Fibroblast of the aortic adventitia (primary cell): Measurements from ENCODE around the gene PLXNA2. TPM values are rescaled to one million over a fixed set of nuclear protein-coding genes. Genes with fewer than 3 reads are reported as not detected.
A peak's percentile ranks its signal among the peaks of the same experiment; 100 is the strongest.

Experiments used
- DNase-seq: peaks from one replicate; pipeline ENCODE4 v3.0.0-alpha.2; 2010; ENCODE audit warnings: low read depth
- H3K4me3 ChIP-seq: 2 replicates; pipeline ENCODE4 v1.5.1; 2011; ENCODE audit warnings: low read depth, mild to moderate bottlenecking, control low read depth, low read length, moderate library complexity
- CTCF ChIP-seq: IDR thresholded peaks from 2 replicates; pipeline ENCODE4 v1.5.1; 2011; ENCODE audit warnings: mild to moderate bottlenecking, low read length, control low read depth, inconsistent platforms; ENCODE audit not compliant: insufficient read depth
- total RNA-seq: library from RNA; depleted of rRNA; stranded (reverse); fragments of >200 nt; gene quantifications from 2 replicates; pipeline ENCODE4 v1.2.3, GENCODE V29; 2012; ENCODE audit warnings: low replicate concordance

Gene PLXNA2
- total RNA-seq, 1 donor, result 8.0 TPM

- peak; percentile 68 for DNase-seq
- TF ChIP-seq CTCF, result no peak
- no peak overlapping the region for H3K4me3 ChIP-seq
Observed at GRCh38 chr1:208030288-208031091, 213.7 kb downstream of the PLXNA2 start.

GRCh38 chr1:208029381-208030287 is 214.6 kb downstream of the PLXNA2 start:
- no peak overlapping the region for H3K4me3 ChIP-seq
- DNase-seq, result peak; percentile 87
- TF ChIP-seq CTCF, result no peak

- DNase-seq, result no peak
- no peak overlapping the region for H3K4me3 ChIP-seq
- TF ChIP-seq CTCF, result no peak
Observed at GRCh38 chr1:208028526-208028925, 215.7 kb downstream of the PLXNA2 start.

- no peak overlapping the region for H3K4me3 ChIP-seq
- TF ChIP-seq CTCF, result no peak
- no peak for DNase-seq
Observed at GRCh38 chr1:208027861-208028260, 216.3 kb downstream of the PLXNA2 start.

DNA sequence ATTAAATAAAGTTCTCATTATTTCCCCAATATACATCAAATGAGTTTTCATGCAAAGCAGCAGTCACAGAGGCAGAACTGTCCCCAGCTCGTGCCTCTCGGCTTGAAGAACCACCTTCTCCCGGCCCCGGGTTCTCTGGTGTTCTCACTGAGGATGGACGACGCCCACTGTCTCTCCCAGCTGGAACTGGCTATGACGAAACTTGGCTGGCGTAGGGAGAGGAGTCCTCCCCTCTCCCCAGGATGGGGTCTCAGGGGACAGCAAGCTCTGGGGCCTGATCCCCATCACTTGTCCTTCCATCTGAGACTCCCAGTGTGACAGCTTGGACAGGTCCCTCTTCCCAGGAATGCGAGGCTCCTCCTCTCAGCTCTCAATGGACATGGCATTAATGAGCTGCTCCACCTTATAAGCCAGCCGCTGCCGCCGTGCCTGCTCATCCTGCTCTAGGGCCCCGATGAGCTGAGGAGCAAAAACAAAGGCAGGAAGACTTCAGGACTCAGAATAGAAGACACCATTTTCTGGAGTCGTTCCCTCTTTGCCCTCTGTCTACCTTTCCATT is 217.2 kb downstream of the PLXNA2 start:
- DNase-seq, result no peak
- no peak for TF ChIP-seq CTCF
- no peak overlapping the region for H3K4me3 ChIP-seq

DNA sequence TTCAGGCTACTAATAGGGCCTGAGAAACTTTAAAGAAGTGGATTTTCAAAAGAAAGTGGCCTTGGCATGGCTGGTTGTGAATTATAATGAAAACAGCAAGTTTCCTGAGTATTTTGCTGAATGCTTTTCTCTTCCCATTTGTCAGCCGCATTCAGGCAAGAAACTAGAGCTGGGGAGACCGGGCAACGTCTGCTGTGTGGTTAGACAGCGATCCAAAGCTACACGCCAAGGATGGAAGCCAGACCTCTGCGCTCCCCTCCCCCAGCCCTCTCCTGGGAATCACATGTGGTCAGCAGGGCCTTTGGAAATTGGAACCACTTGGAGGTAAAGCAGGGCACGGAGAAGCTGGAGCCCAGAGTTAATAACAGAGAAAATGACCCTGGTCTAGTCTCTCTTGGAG is 219.2 kb downstream of the PLXNA2 start:
- DNase-seq, result peak; percentile 85
- no peak for TF ChIP-seq CTCF
- H3K4me3 ChIP-seq, result no peak overlapping the region
